IPS-11a (cell line): ENCODE data around the gene TTC4.

Experiments used
- H3K4me3 ChIP-seq: one replicate; pipeline ENCODE4 v1.5.1; 2013; ENCODE audit warnings: low read depth, low read length, control low read depth

TTC4 gene

DNA sequence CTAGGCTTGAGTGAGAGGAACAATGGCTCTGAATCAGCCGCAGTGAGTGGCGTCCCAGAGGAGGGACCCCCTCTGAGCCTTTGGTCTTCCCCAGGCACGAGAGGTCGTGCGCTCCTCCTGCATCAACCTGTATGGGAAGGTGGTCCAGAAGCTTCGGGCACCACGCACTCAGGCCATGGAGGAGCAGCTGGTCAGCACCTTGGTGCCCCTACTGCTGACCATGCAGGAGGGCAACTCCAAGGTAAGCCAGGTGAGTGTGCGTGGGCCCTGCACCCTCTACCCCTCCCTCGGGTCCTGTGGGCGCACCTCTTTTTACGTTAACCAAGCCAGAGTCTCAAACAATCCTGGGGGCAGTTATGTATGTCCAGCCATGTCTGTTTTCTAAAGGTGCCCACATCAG lies 13.7 kb upstream of the TTC4 start:
- no peak overlapping the region for H3K4me3 ChIP-seq

DNA sequence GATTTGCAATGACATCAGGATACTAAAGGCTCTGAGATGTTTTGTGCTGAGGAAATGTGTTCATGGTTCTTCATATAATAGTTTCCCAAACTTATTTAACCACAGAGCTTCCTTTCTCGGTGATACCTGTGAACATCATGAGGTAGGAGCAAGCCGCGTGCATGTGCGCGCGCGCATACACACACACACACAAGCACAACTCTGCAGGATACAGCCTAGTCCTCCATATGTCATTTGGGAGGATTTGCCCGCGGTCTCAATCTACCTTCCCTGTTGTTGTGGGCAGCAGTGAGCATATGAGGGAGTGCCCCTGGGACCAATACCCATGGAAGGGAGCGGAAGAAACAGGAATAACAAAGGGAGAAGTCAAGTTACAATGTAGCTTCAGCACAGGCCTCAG lies 12.2 kb upstream of the TTC4 start:
- no peak overlapping the region for H3K4me3 ChIP-seq

GRCh38 chr1:54705153-54705552 lies 10.5 kb upstream of the TTC4 start:
- no peak overlapping the region for H3K4me3 ChIP-seq

GRCh38 chr1:54706419-54706818 lies 9.2 kb upstream of the TTC4 start:
- H3K4me3 ChIP-seq: no peak overlapping the region

GRCh38 chr1:54708385-54708784 lies 7.3 kb upstream of the TTC4 start:
- H3K4me3 ChIP-seq: no peak overlapping the region

- H3K4me3 ChIP-seq: no peak overlapping the region
Measured at GRCh38 chr1:54709547-54710292, 5.9 kb upstream of the TTC4 start.

- no peak overlapping the region for H3K4me3 ChIP-seq
Measured at GRCh38 chr1:54710434-54710833, 5.2 kb upstream of the TTC4 start.

GRCh38 chr1:54710841-54711240 lies 4.8 kb upstream of the TTC4 start:
- H3K4me3 ChIP-seq: no peak overlapping the region

DNA sequence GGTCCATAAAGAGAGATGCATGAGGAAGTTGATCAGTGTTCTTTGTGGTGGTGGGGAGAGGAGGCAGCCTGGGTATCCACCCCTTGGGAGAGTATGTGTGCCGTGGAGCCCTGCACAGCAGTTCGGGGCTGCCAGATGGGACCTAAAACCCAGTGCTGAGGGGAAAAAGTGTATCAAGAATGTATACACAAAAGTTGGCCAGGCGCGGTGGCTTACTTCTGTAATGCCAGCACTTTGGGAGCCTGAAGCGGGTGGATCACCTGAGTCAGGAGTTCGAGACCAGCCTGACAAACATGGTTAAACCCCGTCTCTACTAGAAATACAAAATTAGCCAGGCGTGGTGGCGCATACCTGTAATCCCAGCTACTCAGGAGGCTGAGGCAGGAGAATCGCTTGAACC lies 4.1 kb upstream of the TTC4 start:
- no peak overlapping the region for H3K4me3 ChIP-seq

DNA sequence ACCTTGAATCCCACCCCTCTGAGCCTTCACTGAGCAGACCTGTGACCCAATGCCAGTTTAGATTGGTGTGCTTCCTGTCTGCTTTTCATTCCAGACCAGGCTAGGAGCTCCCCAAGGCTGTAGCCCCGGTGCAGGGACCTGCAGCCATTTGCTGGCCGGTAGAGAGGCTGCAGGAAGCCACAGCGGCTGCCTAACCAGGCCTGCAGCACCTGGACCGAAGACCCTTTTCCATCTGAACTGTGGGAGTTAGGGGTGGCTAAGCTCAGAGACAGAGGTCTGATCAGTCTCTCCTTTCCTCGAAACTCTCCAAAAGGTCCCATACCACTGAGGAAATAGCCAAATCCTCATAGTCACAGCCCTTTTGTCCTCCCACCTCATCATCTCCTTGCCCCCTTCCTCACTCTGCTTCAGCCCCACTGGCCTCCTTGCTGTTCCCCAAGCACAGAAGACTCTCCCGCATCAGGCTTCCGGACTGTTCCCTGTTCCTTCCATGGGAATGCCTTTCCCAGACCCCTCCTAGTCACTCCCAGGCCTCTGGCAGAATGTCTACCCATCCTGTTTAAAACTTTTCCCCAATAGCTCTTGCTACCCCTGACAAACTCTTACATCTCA lies 674 bp upstream of the TTC4 start:
- H3K4me3 ChIP-seq: no peak overlapping the region

DNA sequence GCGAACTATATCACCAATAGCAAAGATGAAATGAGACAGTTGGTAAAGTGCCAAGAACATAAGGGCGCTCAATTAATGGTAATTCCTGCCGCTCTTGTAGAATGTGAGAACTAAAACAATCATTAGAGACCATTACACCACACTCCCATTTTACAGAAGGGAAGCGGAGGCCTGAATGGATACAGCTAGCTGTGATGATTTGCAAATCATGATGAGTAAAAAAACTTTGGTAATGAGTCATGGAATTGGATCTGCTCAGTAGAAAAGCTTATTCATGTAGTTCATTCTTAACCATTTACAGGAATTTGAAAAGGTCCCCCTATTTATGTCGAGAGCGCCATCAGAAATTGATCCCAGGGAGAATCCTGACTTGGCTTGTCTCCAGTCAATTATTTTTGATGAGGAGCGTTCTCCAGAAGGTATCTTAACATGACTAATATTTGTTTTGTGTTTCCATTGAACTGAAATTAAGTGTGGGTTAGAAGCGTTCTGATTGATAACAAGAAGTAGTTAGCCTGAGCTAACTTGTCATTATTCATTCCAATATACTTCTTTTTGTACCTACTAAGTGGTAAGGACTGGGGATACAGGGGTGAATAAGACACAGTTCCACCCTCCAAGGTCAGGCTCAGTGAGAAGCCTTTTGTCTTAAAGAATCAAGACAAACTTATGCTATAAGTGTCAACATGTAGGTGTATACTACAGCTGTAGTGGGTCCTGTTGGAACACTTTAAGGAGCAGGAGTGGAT lies 812 bp downstream of the TTC4 start:
- H3K4me3 ChIP-seq: peak overlapping the region; percentile 89

DNA sequence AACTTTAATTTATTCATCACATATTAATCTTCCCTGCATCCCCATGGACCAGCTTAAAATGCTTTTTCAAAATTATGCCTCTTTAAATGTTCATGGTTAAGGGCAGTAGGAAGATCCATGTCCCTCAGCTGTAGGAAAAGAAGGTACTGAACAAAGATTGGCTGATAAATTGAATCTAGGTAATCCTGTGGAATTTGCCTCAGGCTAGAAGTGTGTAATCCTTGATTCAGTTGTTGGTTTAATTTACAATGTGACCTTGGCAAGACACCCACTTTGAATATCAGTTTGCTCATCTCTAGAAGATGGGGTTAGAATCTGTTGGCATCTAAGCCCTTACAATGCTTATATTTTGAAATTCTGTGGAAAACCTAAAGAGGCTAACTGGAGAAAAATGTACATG lies 6.1 kb downstream of the TTC4 start:
- no peak overlapping the region for H3K4me3 ChIP-seq

DNA sequence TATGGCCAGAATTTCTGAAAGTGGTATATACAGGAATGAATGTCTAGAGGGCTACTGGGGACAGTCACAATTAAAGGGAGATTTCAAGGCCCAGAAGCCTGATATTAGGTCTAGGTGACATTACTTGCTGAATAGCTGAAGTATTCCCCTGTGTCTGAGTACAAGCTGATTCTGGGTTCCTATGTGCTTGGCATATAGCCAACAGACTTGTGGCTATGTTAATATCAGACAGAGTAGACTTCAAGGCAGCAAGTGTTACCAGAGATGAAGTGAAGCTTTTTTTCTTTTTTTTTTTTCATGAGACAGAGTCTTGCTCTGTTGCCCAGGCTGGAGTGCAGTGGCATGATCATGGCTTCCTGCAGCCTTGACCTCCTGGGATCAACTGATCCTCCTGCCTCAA lies 8.3 kb downstream of the TTC4 start:
- H3K4me3 ChIP-seq: no peak overlapping the region

- no peak overlapping the region for H3K4me3 ChIP-seq
Measured at GRCh38 chr1:54724771-54725170, 9.1 kb downstream of the TTC4 start.

DNA sequence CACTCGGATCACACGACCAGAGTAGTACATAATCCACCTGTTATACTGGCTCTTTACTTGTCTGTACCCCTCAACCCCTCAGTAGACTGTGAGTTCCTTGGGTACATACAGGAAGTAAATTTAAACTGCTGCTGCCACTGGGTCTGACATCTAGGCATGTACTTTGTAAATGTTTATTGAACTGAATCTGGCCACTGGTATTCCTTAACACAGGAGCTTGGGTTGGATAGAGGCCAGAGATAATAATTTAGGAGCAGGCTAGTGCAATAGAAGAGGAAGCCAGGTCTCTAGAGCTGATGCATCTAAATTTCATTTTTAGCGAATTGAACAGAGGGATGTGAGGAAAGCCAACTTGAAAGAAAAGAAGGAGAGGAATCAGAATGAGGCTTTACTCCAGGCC lies 12.4 kb downstream of the TTC4 start:
- H3K4me3 ChIP-seq: no peak overlapping the region

DNA sequence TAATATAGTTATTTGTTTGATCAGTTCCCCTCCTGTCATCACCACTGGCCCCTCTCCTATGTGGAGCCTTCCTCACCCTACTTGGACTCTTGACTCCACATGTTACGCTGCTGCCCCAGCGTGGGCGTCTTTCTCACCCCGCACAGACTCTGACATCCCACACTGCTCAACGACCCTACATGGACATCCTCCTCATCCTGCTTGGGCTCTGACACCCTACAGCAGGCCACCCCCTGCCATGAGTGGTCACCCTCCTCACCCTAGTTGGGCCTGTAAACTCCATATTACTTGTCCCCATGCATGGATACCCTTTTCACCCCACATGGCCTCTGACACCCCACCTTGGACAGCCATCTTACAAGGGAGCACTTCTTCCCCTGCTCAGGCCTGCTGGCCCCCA lies 21.0 kb downstream of the TTC4 start:
- H3K4me3 ChIP-seq: no peak overlapping the region

DNA sequence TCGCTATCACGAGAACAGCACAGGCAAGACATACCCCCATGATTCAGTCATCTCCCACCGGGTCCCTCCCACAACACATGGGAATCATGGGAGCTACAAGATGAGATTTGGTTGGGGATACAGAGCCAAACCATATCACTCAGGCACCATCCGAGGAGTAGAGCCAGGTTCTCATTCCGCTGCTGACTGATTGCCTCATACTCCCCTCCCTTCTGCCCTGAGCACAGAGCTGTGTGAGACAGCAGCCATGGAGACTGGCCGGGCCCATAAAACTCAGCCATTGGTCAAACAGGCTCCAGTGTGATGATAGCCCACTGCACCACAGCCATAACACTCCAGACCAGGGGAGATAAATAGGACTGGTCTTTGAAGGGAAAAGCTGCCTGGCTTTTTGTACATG lies 22.6 kb downstream of the TTC4 start:
- H3K4me3 ChIP-seq: no peak overlapping the region

GRCh38 chr1:54741531-54741930 lies 25.9 kb downstream of the TTC4 start:
- H3K4me3 ChIP-seq: no peak overlapping the region

DNA sequence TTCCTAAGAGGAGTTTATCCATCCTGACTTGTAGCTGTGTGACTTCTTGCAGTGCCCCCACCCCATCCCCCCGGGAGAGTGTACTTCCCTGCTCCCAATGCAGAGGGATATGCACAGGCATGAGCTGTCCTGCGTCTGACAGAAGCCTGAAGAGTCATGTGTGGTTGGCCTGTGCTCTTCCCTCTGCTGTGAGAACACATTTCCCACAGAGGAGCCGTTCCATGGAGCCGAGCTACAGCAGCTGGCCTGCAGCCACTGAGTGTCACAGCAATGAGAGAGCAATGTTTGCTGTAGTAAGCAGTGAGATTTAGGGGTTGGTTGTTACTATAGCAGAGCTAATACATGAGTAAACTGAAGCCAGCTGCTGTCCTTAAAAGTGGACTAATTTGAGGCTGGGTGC lies 26.6 kb downstream of the TTC4 start:
- no peak overlapping the region for H3K4me3 ChIP-seq

GRCh38 chr1:54743416-54744226 lies 28.0 kb downstream of the TTC4 start:
- no peak overlapping the region for H3K4me3 ChIP-seq

DNA sequence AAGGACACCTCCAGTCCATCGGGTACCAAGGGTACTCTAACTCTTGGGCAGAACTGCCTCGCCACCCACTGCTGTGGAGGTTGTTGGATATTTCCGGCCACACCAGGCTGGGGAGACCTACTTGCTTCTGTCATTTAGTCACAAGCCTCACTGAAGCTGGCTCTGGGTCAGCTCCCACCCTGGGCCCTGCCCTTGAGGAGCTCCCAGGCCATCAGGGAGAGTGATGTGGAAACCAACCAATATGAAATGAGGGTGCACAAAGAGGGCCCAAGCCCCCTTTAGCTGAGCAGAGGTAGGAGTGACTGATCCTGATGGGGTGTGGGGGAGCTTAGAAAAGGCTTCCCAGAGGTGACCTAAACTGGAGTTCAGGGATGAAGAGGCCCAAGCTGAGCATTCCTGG lies 29.0 kb downstream of the TTC4 start:
- H3K4me3 ChIP-seq: no peak overlapping the region
